Calu3 (cell line): ENCODE measurements around the gene TSPAN18. TPM values are rescaled to one million over a fixed set of nuclear protein-coding genes. Genes with fewer than 3 reads are reported as not detected.
"Not testable (repeated sequence)": the region's sequence is repeated elsewhere in the genome, so short reads cannot be mapped to it uniquely, and the experiment has no call there.

Source experiments
- BruUV-seq: library from RNA; stranded (reverse); fragments of 400-500 nt; replicated peaks from 2 replicates; lab custom pipeline; 2021; lab: Mats Ljungman, UMichigan
- CTCF ChIA-PET: fragments of 300-600 bp; sonication (Branson Sonifier 250); formaldehyde crosslinking; loops from one replicate; lab custom pipeline; 2022; ENCODE audit warnings: antibody characterized with exemption; lab: Charles Lee
- DNase-seq: peaks from one replicate; pipeline ENCODE4 v3.0.0; 2022
- H3K27ac Mint-ChIP-seq: one replicate; pipeline ENCODE4 v1.8.0; 2022; ENCODE audit warnings: mixed read lengths; ENCODE audit not compliant: unreplicated experiment
- H3K27me3 Mint-ChIP-seq: one replicate; pipeline ENCODE4 v1.8.0; 2022; ENCODE audit warnings: mixed read lengths; ENCODE audit not compliant: unreplicated experiment
- H3K36me3 Mint-ChIP-seq: one replicate; pipeline ENCODE4 v1.8.0; 2022; ENCODE audit warnings: mild to moderate bottlenecking, moderate library complexity, mixed read lengths; ENCODE audit not compliant: insufficient read depth, unreplicated experiment
- H3K4me1 Mint-ChIP-seq: one replicate; pipeline ENCODE4 v1.8.0; 2022; ENCODE audit warnings: mild to moderate bottlenecking, low read depth, mixed read lengths; ENCODE audit not compliant: unreplicated experiment
- H3K4me3 Mint-ChIP-seq: one replicate; pipeline ENCODE4 v1.8.0; 2022; ENCODE audit warnings: mild to moderate bottlenecking, low read depth, moderate library complexity, mixed read lengths; ENCODE audit not compliant: unreplicated experiment
- H3K9me3 Mint-ChIP-seq: one replicate; pipeline ENCODE4 v1.8.0; 2022; ENCODE audit warnings: low read depth, mixed read lengths; ENCODE audit not compliant: unreplicated experiment
- CTCF ChIP-seq: fragments of 200-600 bp; IDR thresholded peaks from one replicate; pipeline ENCODE4 v1.8.0; 2022; ENCODE audit warnings: antibody characterized with exemption; ENCODE audit not compliant: unreplicated experiment
- intact Hi-C: fragments of 100-400 bp; cut with micrococcal nuclease; formaldehyde crosslinking; loops from one replicate; pipeline ENCODE4 v1.10.0; 2022; ENCODE audit not compliant: unreplicated experiment
- total RNA-seq: library from RNA; stranded (reverse); gene quantifications from 2 replicates; pipeline ENCODE4 v1.2.3, GENCODE V29; 2022

The TSPAN18 gene
- total RNA-seq, 1 experiment from 2014 or later: not detected

GRCh38 chr11:44870181-44870580 is 143.4 kb downstream of the TSPAN18 start:
- CTCF ChIA-PET: no interaction called here
- DNase-seq: no peak
- Mint-ChIP-seq H3K4me3 (no peak overlapping the region), H3K27ac (no peak overlapping the region), H3K4me1 (no peaks in the 10 kb centered on the region), H3K9me3 (no peaks in the 10 kb centered on the region), H3K36me3 (no peaks in the 10 kb centered on the region), H3K27me3 (peaks cover 48% of the 10 kb centered on the region)
- no TSS peak for BruUV-seq
- intact Hi-C loops: no loop called here
- TF ChIP-seq CTCF: no peak

GRCh38 chr11:44870615-44871176 is 143.9 kb downstream of the TSPAN18 start:
- no peaks in the 10 kb centered on the region for H3K4me1 Mint-ChIP-seq
- H3K27me3 Mint-ChIP-seq: peaks cover 48% of the 10 kb centered on the region
- no TSS peak for BruUV-seq
- H3K9me3 Mint-ChIP-seq: no peaks in the 10 kb centered on the region
- intact Hi-C loops: no loop called here
- H3K27ac Mint-ChIP-seq: no peak overlapping the region
- no peaks in the 10 kb centered on the region for H3K36me3 Mint-ChIP-seq
- CTCF ChIA-PET: no interaction called here
- DNase-seq: no peak
- no peak overlapping the region for H3K4me3 Mint-ChIP-seq
- no peak for TF ChIP-seq CTCF

- BruUV-seq, CTCF ChIA-PET, H3K36me3 Mint-ChIP-seq, DNase-seq, intact Hi-C loops, H3K9me3 Mint-ChIP-seq, H3K4me1 Mint-ChIP-seq, H3K4me3 Mint-ChIP-seq, H3K27ac Mint-ChIP-seq: not testable (repeated sequence)
- peaks cover 48% of the 10 kb centered on the region for H3K27me3 Mint-ChIP-seq
Measured at GRCh38 chr11:44871682-44872081, 144.9 kb downstream of the TSPAN18 start.

GRCh38 chr11:44872556-44872955 is 145.8 kb downstream of the TSPAN18 start:
- CTCF ChIA-PET: no interaction called here
- H3K4me1 Mint-ChIP-seq: no peaks in the 10 kb centered on the region
- intact Hi-C loops: no loop called here
- peaks cover 42% of the 10 kb centered on the region for H3K27me3 Mint-ChIP-seq
- no TSS peak for BruUV-seq
- TF ChIP-seq CTCF: no peak
- no peak overlapping the region for H3K27ac Mint-ChIP-seq
- DNase-seq: no peak
- no peaks in the 10 kb centered on the region for H3K36me3 Mint-ChIP-seq
- no peaks in the 10 kb centered on the region for H3K9me3 Mint-ChIP-seq
- no peak overlapping the region for H3K4me3 Mint-ChIP-seq

- H3K4me1 Mint-ChIP-seq: no peaks in the 10 kb centered on the region
- no TSS peak for BruUV-seq
Measured at GRCh38 chr11:44873537-44873936, 146.8 kb downstream of the TSPAN18 start.

More at GRCh38 chr11:44873537-44873936, 146.8 kb downstream of the TSPAN18 start:
- no peak overlapping the region for H3K27ac Mint-ChIP-seq
- H3K36me3 Mint-ChIP-seq: no peaks in the 10 kb centered on the region
- TF ChIP-seq CTCF: no peak
- intact Hi-C loops: no loop called here
- no peak overlapping the region for H3K4me3 Mint-ChIP-seq
- H3K9me3 Mint-ChIP-seq: no peaks in the 10 kb centered on the region
- CTCF ChIA-PET: no interaction called here
- H3K27me3 Mint-ChIP-seq: peaks cover 32% of the 10 kb centered on the region
- DNase-seq: no peak
